T-helper 1 cell treated with Interleukin-12 subunit alpha and Interleukin-12 subunit beta and Interleukin-4 antibody, amounts not matched to agents 30 μg/mL and 1 μg/mL, for 36 hours (primary cell): ENCODE measurements around the gene POLR2A.
A peak's percentile ranks its signal among the peaks of the same experiment; 100 is the strongest.

Experiments
- H3K27ac Mint-ChIP-seq: one replicate; pipeline ENCODE4 v1.8.0; 2021; ENCODE audit warnings: mild to moderate bottlenecking, mixed read lengths
- H3K27me3 Mint-ChIP-seq: one replicate; pipeline ENCODE4 v1.8.0; 2021; ENCODE audit warnings: low read depth, mixed read lengths
- H3K36me3 Mint-ChIP-seq: one replicate; pipeline ENCODE4 v1.8.0; 2021; ENCODE audit warnings: low read depth, mixed read lengths
- H3K4me1 Mint-ChIP-seq: one replicate; pipeline ENCODE4 v1.8.0; 2021; ENCODE audit warnings: low read depth, mixed read lengths
- H3K4me3 Mint-ChIP-seq: one replicate; pipeline ENCODE4 v1.8.0; 2021; ENCODE audit warnings: mild to moderate bottlenecking, moderate library complexity, mixed read lengths
- H3K9me3 Mint-ChIP-seq: one replicate; pipeline ENCODE4 v1.8.0; 2021; ENCODE audit warnings: mixed read lengths

The POLR2A gene

GRCh38 chr17:7443499-7444485, 40.4 kb upstream of the POLR2A start:
- Mint-ChIP-seq H3K9me3 (no peaks in the 10 kb centered on the region), H3K27me3 (peaks cover 37% of the 10 kb centered on the region), H3K36me3 (peaks cover 28% of the 10 kb centered on the region), H3K27ac (no peak overlapping the region), H3K4me1 (peaks cover 38% of the 10 kb centered on the region), H3K4me3 (no peak overlapping the region)

- H3K27ac Mint-ChIP-seq, result peak within 1 kb of the TSS; percentile 14
- peaks cover 33% of the 10 kb centered on the region for H3K27me3 Mint-ChIP-seq
- no peaks in the 10 kb centered on the region for H3K9me3 Mint-ChIP-seq
- H3K36me3 Mint-ChIP-seq, result peaks cover 28% of the 10 kb centered on the region
- H3K4me3 Mint-ChIP-seq, result peak within 1 kb of the TSS; percentile 80
- peaks cover 33% of the 10 kb centered on the region for H3K4me1 Mint-ChIP-seq
Measured at GRCh38 chr17:7444682-7445618, 39.2 kb upstream of the POLR2A start, which contains the start of gene CHRNB1. Gene CHRNB1, plus strand, starts transcription at chr17:7445061. Its CDS starts 67 bp downstream, at chr17:7445128.

GRCh38 chr17:7445619-7445968, 38.6 kb upstream of the POLR2A start:
- Mint-ChIP-seq H3K36me3 (peaks cover 30% of the 10 kb centered on the region), H3K27ac (peak overlapping the region; percentile 14), H3K9me3 (no peaks in the 10 kb centered on the region), H3K4me3 (peak overlapping the region; percentile 80), H3K4me1 (peaks cover 28% of the 10 kb centered on the region), H3K27me3 (peaks cover 33% of the 10 kb centered on the region)

GRCh38 chr17:7448461-7448860, 35.7 kb upstream of the POLR2A start:
- peaks cover 29% of the 10 kb centered on the region for H3K27me3 Mint-ChIP-seq
- H3K27ac Mint-ChIP-seq, result no peak overlapping the region
- peaks cover 29% of the 10 kb centered on the region for H3K36me3 Mint-ChIP-seq

GRCh38 chr17:7459961-7460545, 24.1 kb upstream of the POLR2A start:
- H3K4me1 Mint-ChIP-seq, result peaks cover 11% of the 10 kb centered on the region
- peaks cover 23% of the 10 kb centered on the region for H3K36me3 Mint-ChIP-seq
- H3K27me3 Mint-ChIP-seq, result no peaks in the 10 kb centered on the region
- no peak overlapping the region for H3K27ac Mint-ChIP-seq
- H3K9me3 Mint-ChIP-seq, result no peaks in the 10 kb centered on the region
- H3K4me3 Mint-ChIP-seq, result no peak overlapping the region

More at GRCh38 chr17:7448461-7448860, 35.7 kb upstream of the POLR2A start:
- Mint-ChIP-seq H3K4me1 (peaks cover 25% of the 10 kb centered on the region), H3K4me3 (no peak overlapping the region), H3K9me3 (no peaks in the 10 kb centered on the region)

GRCh38 chr17:7460850-7461660, 23.1 kb upstream of the POLR2A start:
- H3K27ac Mint-ChIP-seq, result no peak overlapping the region
- H3K27me3 Mint-ChIP-seq, result no peaks in the 10 kb centered on the region
- peaks cover 21% of the 10 kb centered on the region for H3K36me3 Mint-ChIP-seq
- no peaks in the 10 kb centered on the region for H3K9me3 Mint-ChIP-seq
- peaks cover 8% of the 10 kb centered on the region for H3K4me1 Mint-ChIP-seq
- no peak overlapping the region for H3K4me3 Mint-ChIP-seq

GRCh38 chr17:7462474-7463371, 21.4 kb upstream of the POLR2A start:
- H3K9me3 Mint-ChIP-seq, result no peaks in the 10 kb centered on the region
- H3K36me3 Mint-ChIP-seq, result peaks cover 27% of the 10 kb centered on the region
- no peak overlapping the region for H3K4me3 Mint-ChIP-seq
- H3K27ac Mint-ChIP-seq, result no peak overlapping the region
- no peaks in the 10 kb centered on the region for H3K27me3 Mint-ChIP-seq
- peaks cover 3% of the 10 kb centered on the region for H3K4me1 Mint-ChIP-seq

- H3K4me3 Mint-ChIP-seq, result no peak overlapping the region
- H3K36me3 Mint-ChIP-seq, result peaks cover 27% of the 10 kb centered on the region
- no peaks in the 10 kb centered on the region for H3K9me3 Mint-ChIP-seq
- no peaks in the 10 kb centered on the region for H3K27me3 Mint-ChIP-seq
- H3K27ac Mint-ChIP-seq, result no peak overlapping the region
- peaks cover 3% of the 10 kb centered on the region for H3K4me1 Mint-ChIP-seq
Measured at GRCh38 chr17:7463372-7463846, 20.8 kb upstream of the POLR2A start.

- H3K4me3 Mint-ChIP-seq, result no peak overlapping the region
- no peaks in the 10 kb centered on the region for H3K27me3 Mint-ChIP-seq
- peaks cover 26% of the 10 kb centered on the region for H3K36me3 Mint-ChIP-seq
- no peak overlapping the region for H3K27ac Mint-ChIP-seq
- peaks cover 2% of the 10 kb centered on the region for H3K4me1 Mint-ChIP-seq
- no peaks in the 10 kb centered on the region for H3K9me3 Mint-ChIP-seq
Measured at GRCh38 chr17:7464081-7464480, 20.1 kb upstream of the POLR2A start.

- Mint-ChIP-seq H3K36me3 (peaks cover 19% of the 10 kb centered on the region), H3K9me3 (no peaks in the 10 kb centered on the region), H3K27me3 (no peaks in the 10 kb centered on the region), H3K4me1 (no peaks in the 10 kb centered on the region), H3K27ac (no peak overlapping the region), H3K4me3 (no peak overlapping the region)
Measured at GRCh38 chr17:7465597-7466275, 18.4 kb upstream of the POLR2A start.

- no peaks in the 10 kb centered on the region for H3K27me3 Mint-ChIP-seq
- no peaks in the 10 kb centered on the region for H3K9me3 Mint-ChIP-seq
- H3K4me3 Mint-ChIP-seq, result no peak overlapping the region
- no peaks in the 10 kb centered on the region for H3K4me1 Mint-ChIP-seq
- H3K36me3 Mint-ChIP-seq, result peaks cover 14% of the 10 kb centered on the region
- no peak overlapping the region for H3K27ac Mint-ChIP-seq
Measured at GRCh38 chr17:7466318-7466638, 17.9 kb upstream of the POLR2A start.

- H3K4me3 Mint-ChIP-seq, result no peak overlapping the region
- H3K27ac Mint-ChIP-seq, result no peak overlapping the region
- H3K27me3 Mint-ChIP-seq, result no peaks in the 10 kb centered on the region
- no peaks in the 10 kb centered on the region for H3K9me3 Mint-ChIP-seq
- peaks cover 12% of the 10 kb centered on the region for H3K36me3 Mint-ChIP-seq
- H3K4me1 Mint-ChIP-seq, result peaks cover 4% of the 10 kb centered on the region
Measured at GRCh38 chr17:7466639-7467341, 17.4 kb upstream of the POLR2A start.
